SK-N-SH treated with all-trans-retinoic acid at 6 μM for 48 hours (cell line): ENCODE measurements around the gene RGS6.

Source experiments
- PATZ1 ChIP-seq: fragments of 250-450 bp; sonication (Bioruptor Pico); IDR thresholded peaks from 2 replicates; pipeline ENCODE4 v1.8.0; 2020; ENCODE audit warnings: mild to moderate bottlenecking, moderate library complexity, borderline replicate concordance
- SNAI2 ChIP-seq: fragments of 250-450 bp; sonication (Bioruptor Pico); IDR thresholded peaks from 2 replicates; pipeline ENCODE4 v1.5.0; 2020; ENCODE audit warnings: mild to moderate bottlenecking, moderate library complexity
- ZNF70 ChIP-seq: fragments of 450-650 bp; formaldehyde crosslinking; IDR thresholded peaks from 2 replicates; pipeline ENCODE4 v1.5.0; 2020; ENCODE audit warnings: mild to moderate bottlenecking, moderate library complexity

- TF ChIP-seq ZNF70 (CRISPR knock-in tag) = no peak
- no peak for TF ChIP-seq SNAI2 (CRISPR knock-in tag)
- TF ChIP-seq PATZ1 (CRISPR knock-in tag) = no peak
Measured at GRCh38 chr14:71931492-71932228, 569 bp upstream of the RGS6 start.
